IPS-20b (cell line): ENCODE measurements around the gene CXCL10.
A peak's percentile ranks its signal among the peaks of the same experiment; 100 is the strongest.
"Not testable (repeated sequence)": the region's sequence is repeated elsewhere in the genome, so short reads cannot be mapped to it uniquely, and the experiment has no call there.

Source experiments
- H3K27ac ChIP-seq: one replicate; pipeline ENCODE4 v1.5.1; 2013; ENCODE audit warnings: low read length
- H3K27me3 ChIP-seq: 2 replicates; pipeline ENCODE4 v1.6.1; 2013; ENCODE audit warnings: mild to moderate bottlenecking, low read length, inconsistent platforms; ENCODE audit not compliant: insufficient read depth
- H3K36me3 ChIP-seq: 2 replicates; pipeline ENCODE4 v1.6.1; 2013; ENCODE audit warnings: low read depth, mild to moderate bottlenecking, inconsistent platforms, low read length, moderate library complexity; ENCODE audit not compliant: insufficient read depth
- H3K4me1 ChIP-seq: 2 replicates; pipeline ENCODE4 v1.6.1; 2013; ENCODE audit warnings: mild to moderate bottlenecking, control low read depth, inconsistent platforms, low read length, moderate library complexity; ENCODE audit not compliant: insufficient read depth
- H3K4me3 ChIP-seq: 2 replicates; pipeline ENCODE4 v1.5.1; 2013; ENCODE audit warnings: mild to moderate bottlenecking, low read length, inconsistent platforms
- H3K9ac ChIP-seq: 2 replicates; pipeline ENCODE4 v1.6.1; 2013; ENCODE audit warnings: low read depth, mild to moderate bottlenecking, inconsistent platforms, low read length, moderate library complexity
- H3K9me3 ChIP-seq: 2 replicates; pipeline ENCODE4 v1.6.1; 2013; ENCODE audit warnings: mild to moderate bottlenecking, low read depth, low read length, inconsistent platforms; ENCODE audit not compliant: insufficient read depth

Gene CXCL10

DNA sequence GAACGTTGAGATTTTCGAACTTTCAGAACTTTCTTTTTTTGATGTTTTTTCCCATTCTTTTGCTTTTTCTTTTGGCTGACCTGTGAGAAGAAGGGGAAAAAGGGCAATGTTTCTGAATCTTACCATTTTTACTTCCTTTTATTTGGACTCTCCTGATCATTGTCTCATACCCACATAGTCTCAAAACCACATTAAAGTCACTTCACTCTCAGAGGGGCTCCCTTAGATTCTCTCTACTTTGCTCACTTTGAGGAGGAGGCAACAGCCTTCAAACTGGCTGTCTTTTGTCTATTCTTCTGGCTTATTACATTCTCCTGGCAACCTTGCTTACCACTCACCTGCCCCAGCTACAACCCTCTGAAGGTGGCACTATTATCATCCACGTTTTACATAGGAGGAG is 19.7 kb downstream of the CXCL10 start:
- Histone ChIP-seq H3K36me3 (no peaks in the 10 kb centered on the region), H3K9me3 (no peaks in the 10 kb centered on the region), H3K4me1 (no peaks in the 10 kb centered on the region), H3K4me3 (no peak overlapping the region), H3K9ac (no peak overlapping the region), H3K27me3 (no peaks in the 10 kb centered on the region), H3K27ac (no peak overlapping the region)

- Histone ChIP-seq H3K27ac (no peak overlapping the region), H3K4me1 (no peaks in the 10 kb centered on the region), H3K27me3 (no peaks in the 10 kb centered on the region), H3K4me3 (no peak overlapping the region), H3K9me3 (no peaks in the 10 kb centered on the region), H3K9ac (no peak overlapping the region), H3K36me3 (no peaks in the 10 kb centered on the region)
Observed at GRCh38 chr4:76003035-76003434, 20.3 kb downstream of the CXCL10 start.

DNA sequence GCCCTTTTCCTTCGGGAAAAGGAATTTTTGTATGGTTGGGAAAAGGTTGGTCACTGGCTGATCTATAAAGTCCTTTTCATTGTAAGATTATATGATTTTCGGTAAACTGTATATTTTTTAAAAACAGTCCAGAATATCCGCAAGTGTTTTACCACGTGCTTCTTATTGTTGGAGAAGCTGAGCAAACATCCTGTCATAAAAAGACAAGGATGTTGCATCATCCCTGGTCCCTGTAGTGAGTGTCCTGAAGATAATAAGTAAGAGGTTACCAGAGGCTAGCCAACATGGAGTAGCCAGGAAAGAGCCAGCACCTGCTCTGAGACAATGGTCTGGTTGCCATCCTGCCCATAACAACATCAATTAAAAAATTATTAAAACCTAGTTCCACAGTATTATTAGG is 21.1 kb downstream of the CXCL10 start:
- H3K27me3 ChIP-seq, result no peaks in the 10 kb centered on the region
- no peak overlapping the region for H3K27ac ChIP-seq
- H3K36me3 ChIP-seq, result no peaks in the 10 kb centered on the region
- H3K9me3 ChIP-seq, result no peaks in the 10 kb centered on the region
- no peak overlapping the region for H3K4me3 ChIP-seq
- H3K4me1 ChIP-seq, result no peaks in the 10 kb centered on the region
- H3K9ac ChIP-seq, result no peak overlapping the region

DNA sequence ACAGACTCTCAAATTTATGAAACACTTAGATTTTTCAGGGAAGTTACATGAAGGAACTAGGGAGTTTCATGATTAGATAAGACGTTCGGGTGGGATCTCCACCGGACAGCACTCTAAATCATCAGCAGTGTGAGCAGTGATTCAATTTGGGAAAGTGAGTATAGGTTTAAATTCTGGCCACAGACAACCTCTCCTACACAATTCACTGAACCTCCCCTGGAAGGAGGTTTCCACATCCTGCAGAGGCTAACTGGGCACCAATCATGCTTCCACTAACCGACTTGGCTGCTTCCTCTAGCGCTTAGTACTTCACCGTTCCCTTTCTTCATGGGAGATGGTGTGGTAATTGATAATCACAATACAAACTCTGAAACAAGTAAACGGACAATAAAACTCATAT is 21.6 kb downstream of the CXCL10 start:
- Histone ChIP-seq H3K4me3 (no peak overlapping the region), H3K27ac (no peak overlapping the region)

GRCh38 chr4:76000279-76000678 is 23.0 kb downstream of the CXCL10 start:
- Histone ChIP-seq H3K4me3 (no peak overlapping the region), H3K27ac (no peak overlapping the region), H3K9me3 (no peaks in the 10 kb centered on the region), H3K36me3 (no peaks in the 10 kb centered on the region), H3K27me3 (no peaks in the 10 kb centered on the region), H3K9ac (no peak overlapping the region), H3K4me1 (no peaks in the 10 kb centered on the region)

More for the DNA sequence above, 21.6 kb downstream of the CXCL10 start:
- H3K36me3 ChIP-seq, result no peaks in the 10 kb centered on the region
- no peak overlapping the region for H3K9ac ChIP-seq
- no peaks in the 10 kb centered on the region for H3K9me3 ChIP-seq
- no peaks in the 10 kb centered on the region for H3K27me3 ChIP-seq
- no peaks in the 10 kb centered on the region for H3K4me1 ChIP-seq

GRCh38 chr4:75998525-75999147 is 24.7 kb downstream of the CXCL10 start:
- H3K4me1 ChIP-seq, H3K27me3 ChIP-seq, H3K9me3 ChIP-seq, H3K9ac ChIP-seq, H3K27ac ChIP-seq, H3K36me3 ChIP-seq, H3K4me3 ChIP-seq: not testable (repeated sequence)

DNA sequence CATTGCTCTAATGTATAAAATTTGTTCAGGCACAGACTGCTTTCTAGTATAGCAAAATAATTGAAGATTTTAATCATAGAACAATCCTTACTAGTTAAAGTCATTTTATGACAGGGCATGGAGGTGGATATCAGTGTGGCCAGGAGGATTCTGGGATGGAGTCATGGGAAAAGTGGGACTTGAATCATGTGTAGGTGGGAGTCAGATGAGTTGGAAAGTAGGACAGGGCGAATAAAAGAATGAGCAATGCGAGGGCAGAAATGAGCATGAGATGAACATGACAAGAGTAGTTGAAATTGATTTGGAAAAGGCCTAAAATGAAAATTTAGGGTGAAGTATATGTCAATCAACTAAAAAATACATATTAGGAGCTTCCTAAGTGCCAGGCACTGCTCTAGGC is 25.4 kb downstream of the CXCL10 start:
- H3K36me3 ChIP-seq, result no peaks in the 10 kb centered on the region
- H3K27ac ChIP-seq, result no peak overlapping the region
- H3K4me3 ChIP-seq, result no peak overlapping the region
- 0 out of 2 replicates have a peak, but pooled peaks cover 7% of the 10 kb centered on the region for H3K27me3 ChIP-seq
- no peak overlapping the region for H3K9ac ChIP-seq
- H3K9me3 ChIP-seq, result no peaks in the 10 kb centered on the region
- no peaks in the 10 kb centered on the region for H3K4me1 ChIP-seq

- Histone ChIP-seq H3K4me3 (no peak overlapping the region), H3K9me3 (no peaks in the 10 kb centered on the region), H3K9ac (no peak overlapping the region), H3K4me1 (no peaks in the 10 kb centered on the region), H3K36me3 (no peaks in the 10 kb centered on the region), H3K27me3 (0 out of 2 replicates have a peak, but pooled peaks cover 7% of the 10 kb centered on the region), H3K27ac (no peak overlapping the region)
Observed at GRCh38 chr4:75997081-75997480, 26.2 kb downstream of the CXCL10 start.

DNA sequence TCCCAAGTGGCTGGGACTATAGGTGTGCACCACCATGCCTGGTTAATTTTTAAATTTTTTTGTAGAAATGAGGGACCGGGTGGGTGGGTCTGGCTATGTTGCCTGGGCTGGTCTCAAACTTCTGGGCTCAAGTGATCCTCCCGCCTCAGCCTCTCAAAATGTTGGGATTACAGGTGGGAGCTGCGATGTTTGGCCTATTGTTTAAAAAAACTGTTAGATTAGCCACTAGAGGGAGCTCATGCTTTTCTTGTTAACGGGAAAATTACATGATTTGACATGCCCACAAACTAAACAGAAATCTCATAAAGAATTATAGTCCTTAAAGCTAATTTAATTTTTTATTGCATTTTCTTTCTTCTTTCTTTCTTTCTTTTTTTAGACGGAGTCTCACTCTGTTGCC is 27.6 kb downstream of the CXCL10 start:
- Histone ChIP-seq H3K4me1 (no peaks in the 10 kb centered on the region), H3K36me3 (no peaks in the 10 kb centered on the region), H3K9me3 (no peaks in the 10 kb centered on the region), H3K27me3 (0 out of 2 replicates have a peak, but pooled peaks cover 7% of the 10 kb centered on the region), H3K27ac (no peak overlapping the region), H3K9ac (no peak overlapping the region), H3K4me3 (no peak overlapping the region)

DNA sequence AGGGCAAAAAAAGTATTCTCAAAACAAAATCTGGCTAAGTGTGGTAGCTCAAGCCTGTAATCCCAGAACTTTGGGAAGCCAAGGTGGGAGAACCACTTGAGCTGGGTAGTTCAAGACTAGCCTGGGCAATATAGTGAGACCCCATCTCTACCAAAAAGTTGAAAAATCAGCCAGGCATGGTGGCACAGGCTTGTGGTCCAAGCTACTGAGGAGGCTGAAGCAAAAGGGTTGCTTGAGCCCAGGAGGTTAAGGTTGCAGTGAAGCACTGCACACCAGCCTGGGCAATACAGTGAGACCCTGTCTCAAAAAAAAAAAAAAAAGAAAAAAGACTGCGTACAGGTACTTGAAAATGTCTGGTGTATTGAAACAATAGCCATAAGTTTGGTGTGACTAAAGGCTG is 30.8 kb downstream of the CXCL10 start:
- H3K4me3 ChIP-seq, result no peak overlapping the region
- H3K9ac ChIP-seq, result no peak overlapping the region
- no peaks in the 10 kb centered on the region for H3K9me3 ChIP-seq
- peaks cover 8% of the 10 kb centered on the region; the same call in 1 of the 2 replicates for H3K4me1 ChIP-seq
- H3K36me3 ChIP-seq, result 0 out of 2 replicates have a peak, but pooled peaks cover 3% of the 10 kb centered on the region
- H3K27ac ChIP-seq, result no peak overlapping the region
- H3K27me3 ChIP-seq, result 0 out of 2 replicates have a peak, but pooled peaks cover 7% of the 10 kb centered on the region

DNA sequence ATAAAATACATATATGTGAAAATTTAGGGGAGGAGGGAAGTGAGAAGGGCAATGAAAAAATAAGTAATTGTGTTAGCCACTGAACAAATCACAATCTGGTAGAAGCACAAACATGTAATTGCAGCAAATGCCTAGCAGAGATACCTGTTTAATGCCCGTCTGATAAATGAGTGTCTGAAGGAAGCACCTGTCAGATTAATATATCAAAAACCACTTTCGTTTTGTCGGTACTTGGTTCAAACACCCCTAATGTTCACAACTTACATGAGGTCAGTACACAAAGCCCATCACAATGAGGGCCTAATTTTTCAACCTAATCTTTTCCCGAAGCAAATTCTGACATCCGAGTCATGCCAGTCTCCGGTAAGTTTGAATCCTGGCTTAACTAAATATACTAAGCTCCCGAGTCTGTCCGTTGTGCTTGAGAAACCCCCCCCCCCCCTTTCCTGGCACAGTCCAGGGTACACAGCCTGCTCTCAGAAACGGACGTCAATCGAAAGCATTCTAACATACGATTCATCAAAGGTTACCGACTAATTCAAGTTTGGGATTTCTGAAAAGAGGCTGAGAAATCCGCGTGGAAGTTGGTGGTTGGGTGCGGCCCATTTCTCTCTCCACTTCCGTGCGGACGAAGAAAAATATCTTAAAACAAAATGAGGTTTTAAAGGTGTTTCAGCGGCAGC is 33.3 kb downstream of the CXCL10 start:
- peak overlapping the region; percentile 95 for H3K9ac ChIP-seq
- peak overlapping the region; percentile 95 for H3K4me3 ChIP-seq
- H3K36me3 ChIP-seq, result 0 out of 2 replicates have a peak, but pooled peaks cover 7% of the 10 kb centered on the region
- H3K9me3 ChIP-seq, result no peaks in the 10 kb centered on the region
- H3K27ac ChIP-seq, result no peak overlapping the region
- H3K4me1 ChIP-seq, result peaks cover 8% of the 10 kb centered on the region; the same call in 1 of the 2 replicates
- 0 out of 2 replicates have a peak, but pooled peaks cover 7% of the 10 kb centered on the region for H3K27me3 ChIP-seq

DNA sequence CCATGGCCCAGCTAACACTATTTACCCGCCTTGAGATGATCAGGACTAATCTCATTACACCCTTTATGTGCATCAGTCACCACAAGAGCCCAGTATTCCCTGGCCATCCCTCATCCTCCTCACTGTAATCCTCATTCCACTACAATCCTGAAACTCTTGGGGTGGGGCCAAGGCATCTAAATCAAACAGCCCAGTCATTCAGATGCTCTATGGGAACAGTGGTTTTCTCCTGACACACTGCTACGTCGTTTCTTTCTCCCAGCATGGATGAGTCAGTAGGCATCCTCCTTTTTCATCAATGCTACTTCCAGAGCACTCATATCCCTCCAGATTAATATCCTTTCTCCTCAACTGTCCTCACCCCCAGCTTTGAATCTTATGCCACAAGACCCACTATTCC is 38.2 kb downstream of the CXCL10 start:
- Histone ChIP-seq H3K4me1 (peaks cover 8% of the 10 kb centered on the region; the same call in 1 of the 2 replicates), H3K9ac (no peak overlapping the region), H3K9me3 (no peaks in the 10 kb centered on the region), H3K36me3 (peaks cover 28% of the 10 kb centered on the region), H3K4me3 (no peak overlapping the region), H3K27me3 (no peaks in the 10 kb centered on the region), H3K27ac (no peak overlapping the region)
